GM18511 (cell line): ENCODE data around the gene FARS2.
"Not testable (repeated sequence)": the region's sequence is repeated elsewhere in the genome, so short reads cannot be mapped to it uniquely, and the experiment has no call there.

Source experiments
- ATAC-seq: cut with Tn5 transposase; IDR thresholded peaks from one replicate; pipeline ENCODE4 v1.9.1; 2021; ENCODE audit warnings: mild to moderate bottlenecking, moderate library complexity; ENCODE audit not compliant: unreplicated experiment

The FARS2 gene

DNA sequence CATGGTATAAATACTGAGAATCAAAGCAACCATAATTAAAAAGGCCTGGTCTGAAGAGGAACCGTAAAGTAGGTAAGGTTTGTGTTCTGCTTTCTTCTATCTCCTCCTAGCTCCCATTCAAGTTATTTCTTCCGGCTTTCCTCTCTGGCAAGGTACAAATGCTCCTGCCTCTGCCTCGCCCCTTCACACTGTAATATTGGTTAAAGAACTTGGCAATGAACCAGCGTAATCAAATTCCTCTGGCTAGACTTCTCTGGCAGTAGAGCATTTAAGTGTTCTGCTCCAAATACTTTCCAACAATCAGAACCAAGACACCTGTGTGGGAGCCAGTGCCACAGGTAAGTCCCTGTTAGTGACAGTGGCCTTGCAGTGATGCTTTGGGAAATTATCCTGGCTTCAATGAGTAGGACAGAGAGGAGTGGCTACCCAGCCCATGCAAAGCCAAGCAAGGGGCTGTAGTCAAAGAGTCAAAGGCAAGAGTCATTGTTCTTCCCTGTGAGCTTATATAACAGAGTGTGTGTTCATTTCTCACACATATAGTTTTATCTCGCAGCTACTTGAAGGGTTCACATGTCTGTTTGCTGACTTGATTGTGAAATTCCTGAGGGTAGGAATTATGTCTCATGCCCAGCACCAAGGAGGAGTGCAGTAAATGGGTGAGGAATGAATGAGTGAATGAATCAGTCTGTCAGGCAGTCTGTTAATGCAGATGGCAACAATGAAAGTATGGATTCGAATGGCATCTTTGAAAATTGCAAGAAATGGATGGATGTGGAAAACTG lies 416.1 kb downstream of the FARS2 start:
- ATAC-seq: no peak

DNA sequence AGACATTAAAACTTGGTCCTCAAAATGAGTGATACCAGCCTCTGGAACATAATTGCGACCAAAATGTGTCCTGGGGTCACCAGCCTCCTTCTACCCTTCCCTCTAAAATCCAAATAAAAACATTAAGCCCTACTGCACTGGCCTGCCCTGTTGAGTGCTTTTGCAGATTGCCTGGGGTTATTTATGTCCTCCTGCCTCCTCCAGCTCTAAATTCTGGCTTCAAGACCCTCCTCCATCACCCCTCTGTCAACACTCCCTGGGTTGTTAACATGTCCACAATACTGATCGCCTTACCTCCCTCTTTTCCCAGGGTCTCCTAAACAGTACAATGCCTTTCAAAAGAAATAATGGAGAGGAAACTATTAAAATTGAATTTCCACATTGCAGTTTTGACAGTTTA lies 418.0 kb downstream of the FARS2 start:
- ATAC-seq: no peak

DNA sequence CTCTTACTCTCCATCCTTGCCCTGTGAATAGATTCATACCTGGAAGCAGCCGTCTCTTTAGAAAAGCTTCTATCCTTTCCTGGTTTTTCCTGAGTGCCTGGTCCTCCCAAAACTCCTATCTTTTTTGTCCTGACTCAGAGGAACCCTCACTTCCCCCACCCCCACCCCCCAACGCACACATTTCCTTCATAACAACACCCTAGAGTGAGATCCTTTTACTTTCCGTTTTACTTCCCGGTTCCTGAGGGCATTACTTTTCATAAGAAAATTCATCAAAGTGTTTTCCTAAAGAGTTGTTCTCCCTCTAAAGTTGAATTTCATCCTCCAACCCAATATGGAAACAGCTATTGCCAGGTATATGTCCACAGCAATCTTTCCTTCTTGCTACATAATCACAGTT lies 418.4 kb downstream of the FARS2 start:
- ATAC-seq: no peak

DNA sequence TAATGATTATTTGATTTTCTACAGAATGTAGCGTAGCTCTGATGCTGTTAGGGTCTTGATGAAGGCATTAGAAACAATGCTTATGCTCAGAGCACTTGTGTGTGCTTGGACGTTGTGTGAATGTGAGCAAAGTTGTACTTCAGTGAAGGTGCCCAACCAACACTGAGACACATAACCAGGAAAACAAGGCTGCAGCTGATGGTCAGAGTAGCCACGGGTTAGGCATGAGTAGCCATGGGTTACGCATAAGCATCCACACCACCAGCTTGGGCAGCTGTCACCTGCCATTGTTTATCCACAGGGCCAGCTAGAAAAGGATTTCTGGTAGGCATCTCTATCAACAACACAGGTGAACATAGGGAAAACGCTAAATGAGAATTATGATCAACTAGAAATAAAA lies 418.8 kb downstream of the FARS2 start:
- ATAC-seq: no peak

DNA sequence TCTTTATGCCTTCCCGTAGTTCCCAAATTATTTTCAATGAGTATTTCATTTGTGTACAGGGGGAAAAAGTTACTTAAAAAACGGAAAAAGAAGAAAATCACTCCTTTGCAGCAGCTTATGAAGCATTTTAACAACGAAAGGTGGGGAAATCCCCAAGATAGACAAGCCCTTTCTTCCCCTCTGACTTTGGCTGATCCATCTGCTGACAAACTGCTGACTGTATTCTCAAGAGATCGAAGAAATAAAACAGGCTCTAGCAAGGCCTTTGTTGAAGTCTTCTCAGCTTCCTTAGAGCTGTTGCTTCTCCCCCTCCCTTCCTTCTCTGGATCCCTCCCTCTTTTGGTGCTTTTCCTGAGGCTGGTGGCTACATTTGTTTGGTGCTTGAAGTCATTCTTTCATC lies 420.2 kb downstream of the FARS2 start:
- no peak for ATAC-seq

DNA sequence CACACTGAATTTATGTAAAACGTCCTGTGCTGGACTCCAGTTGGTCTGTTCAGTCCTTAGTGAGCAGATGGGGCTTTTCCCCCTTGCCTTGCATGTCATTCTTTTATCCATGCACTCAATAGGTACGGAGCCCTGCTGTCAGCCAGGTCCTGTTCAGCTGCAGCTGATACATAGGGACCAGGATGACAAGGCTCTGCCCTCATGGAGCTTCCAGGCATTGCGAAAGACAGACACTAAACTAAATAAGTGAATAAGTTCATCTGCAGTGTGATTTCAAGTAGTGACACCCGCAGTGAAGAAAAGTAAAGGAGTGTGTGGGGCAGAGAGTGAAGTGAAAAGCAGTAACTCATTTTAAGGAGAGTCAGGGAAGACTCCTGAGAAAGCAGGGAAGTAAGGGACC lies 421.2 kb downstream of the FARS2 start:
- no peak for ATAC-seq

DNA sequence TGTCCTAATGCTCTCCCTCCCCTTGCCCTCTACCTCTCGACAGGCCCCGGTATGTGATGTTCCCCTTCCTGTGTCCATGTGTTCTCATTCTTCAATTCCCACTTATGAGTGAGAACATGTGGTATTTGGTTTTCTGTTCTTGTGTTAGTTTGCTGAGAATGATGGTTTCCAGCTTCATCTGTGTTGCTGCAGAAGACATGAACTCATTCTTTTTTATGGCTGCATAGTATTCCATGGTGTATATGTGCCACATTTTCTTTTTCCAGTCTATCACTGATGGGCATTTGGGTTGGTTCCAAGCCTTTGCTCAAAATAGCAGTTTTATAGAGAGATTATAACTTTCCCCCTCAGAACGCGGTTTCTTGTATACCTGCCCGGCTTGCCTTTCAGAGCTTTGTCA lies 422.4 kb downstream of the FARS2 start:
- not testable (repeated sequence) for ATAC-seq

DNA sequence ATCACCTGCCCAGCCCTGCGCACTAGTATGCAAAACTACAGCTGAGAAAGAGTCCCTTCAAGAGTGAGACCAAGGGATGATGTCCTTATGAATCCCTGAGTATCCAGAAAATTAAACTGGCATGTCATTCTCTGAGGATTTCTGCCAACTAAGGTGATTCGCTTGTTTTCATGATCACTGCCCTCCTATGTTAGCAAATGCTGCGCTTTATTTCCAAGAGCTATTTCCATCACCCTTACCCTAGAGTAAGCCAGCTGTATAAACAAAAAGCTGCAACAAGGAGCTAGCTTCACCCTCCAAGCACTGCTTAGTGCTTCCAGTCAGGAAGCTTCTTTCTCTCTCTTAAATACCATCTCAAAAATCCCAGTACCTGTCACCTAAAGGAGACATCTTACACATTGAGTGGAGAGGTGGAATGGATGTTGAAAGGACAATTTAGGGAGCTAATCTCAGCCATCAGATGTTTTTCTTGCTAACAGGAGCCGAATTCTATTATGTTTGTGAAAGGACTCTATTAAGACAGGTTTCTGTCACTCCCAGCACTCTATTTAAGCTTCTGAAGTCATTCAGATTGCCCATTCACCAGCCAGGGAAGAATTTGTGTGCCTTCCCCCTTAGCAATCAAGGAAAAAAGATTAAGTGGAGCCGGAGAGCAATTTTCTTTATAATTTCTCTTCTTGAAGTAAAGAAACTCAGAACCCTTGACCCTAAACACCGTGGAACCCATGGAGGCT lies 423.2 kb downstream of the FARS2 start:
- no peak for ATAC-seq

DNA sequence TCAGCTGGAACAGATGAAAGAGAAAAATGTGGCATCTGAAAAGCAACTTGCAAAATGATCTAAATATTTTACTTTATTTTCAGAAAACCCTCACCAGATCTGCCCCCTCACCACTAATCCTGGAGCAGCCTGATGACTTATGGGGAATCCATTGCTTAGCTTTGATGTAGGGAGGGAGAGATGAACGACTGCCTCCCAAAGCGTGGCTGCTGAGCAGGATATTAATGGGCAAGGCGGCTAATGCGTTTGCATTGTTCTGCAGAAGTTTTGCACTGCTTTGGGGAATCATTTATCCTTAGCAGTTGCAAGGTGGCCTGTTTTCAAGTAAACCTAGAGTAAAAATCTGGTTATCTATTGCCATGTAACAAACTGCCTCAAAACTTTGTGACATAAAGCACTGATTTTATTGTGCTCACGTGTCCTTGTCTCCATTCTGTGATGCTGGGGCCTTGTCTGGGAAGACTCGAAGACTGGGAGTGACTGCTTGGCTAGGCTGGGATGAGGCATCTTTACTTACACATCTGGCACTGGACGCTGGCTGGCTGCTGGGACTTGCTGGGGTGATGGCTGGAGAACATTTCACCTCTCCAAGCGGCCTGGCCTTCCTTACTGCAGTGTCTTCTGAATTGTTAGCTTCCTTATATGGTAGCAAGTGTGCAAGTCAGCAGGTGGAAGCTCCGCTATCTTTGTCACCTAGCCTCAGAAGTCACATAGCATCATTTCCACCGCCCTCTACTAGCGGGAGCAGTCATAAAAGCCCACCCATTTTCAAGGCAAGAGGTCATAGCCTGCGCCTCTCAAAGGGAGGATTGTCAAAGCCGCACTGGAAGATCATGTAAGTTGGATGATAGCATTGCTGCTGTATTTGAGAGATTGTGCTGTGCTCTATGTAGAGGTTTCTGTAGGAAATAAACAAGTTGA lies 432.2 kb downstream of the FARS2 start:
- no peak for ATAC-seq

DNA sequence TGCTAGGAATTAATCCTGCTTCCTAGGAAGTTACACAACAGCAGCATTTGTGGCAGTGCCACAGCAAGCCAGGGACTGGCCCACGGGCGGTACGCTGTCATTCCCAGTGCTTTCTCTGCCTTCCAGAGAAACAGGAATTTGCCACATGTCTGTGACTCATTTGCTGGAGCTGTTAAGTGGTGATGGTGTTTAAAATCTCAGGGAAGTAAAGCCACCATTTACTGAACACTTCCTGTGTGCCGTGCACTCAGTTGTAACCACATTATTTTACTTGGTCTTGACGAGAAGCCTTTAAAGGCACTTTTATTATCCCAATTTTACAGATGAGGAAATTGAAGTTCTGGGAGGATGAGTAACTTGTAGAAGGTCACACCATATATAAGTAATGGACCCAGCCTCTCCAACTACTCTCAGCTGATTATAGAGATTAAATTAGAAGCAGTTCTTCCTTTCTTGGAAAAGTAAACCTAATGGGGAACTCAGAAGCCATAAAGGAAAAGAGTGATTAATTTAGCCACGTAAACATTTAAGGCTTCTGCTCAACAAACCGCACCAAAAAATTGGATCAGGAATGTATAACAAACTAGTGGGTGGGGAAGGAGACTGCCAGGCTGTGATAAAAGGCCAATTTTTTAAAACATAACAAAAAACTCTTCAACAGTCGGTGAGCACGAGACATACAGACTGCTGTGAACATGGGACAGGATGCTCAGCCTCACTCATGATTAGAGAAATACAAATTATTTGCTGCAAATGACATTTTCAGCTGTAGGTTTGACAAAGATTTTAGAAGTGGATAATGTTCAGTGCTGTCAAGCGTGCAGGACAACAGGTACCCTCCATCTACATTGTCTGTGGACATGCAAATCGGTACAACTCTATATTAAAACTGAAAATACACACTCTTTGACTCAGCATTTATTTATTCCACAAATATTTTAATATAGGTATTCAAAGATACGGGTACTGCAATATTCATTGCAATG lies 434.2 kb downstream of the FARS2 start:
- ATAC-seq: no peak

DNA sequence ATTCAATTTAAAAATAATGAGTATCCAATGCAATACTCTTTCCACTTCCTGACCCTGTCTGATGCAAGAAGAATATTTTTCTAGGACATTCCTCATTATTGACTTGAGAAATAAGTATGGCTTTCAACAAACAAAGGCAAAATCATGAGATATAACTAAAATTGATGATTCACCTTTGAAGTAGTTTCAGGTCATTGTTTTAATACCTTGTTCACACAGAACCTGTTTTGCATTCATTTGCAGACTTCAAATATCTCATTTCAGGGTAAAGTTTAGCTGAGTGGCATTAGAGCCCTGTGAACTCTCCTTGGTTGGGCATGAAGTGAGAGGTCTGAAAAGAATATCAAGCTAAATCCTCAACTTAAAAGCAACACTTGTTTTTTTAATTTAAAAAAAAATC lies 436.2 kb downstream of the FARS2 start:
- no peak for ATAC-seq

DNA sequence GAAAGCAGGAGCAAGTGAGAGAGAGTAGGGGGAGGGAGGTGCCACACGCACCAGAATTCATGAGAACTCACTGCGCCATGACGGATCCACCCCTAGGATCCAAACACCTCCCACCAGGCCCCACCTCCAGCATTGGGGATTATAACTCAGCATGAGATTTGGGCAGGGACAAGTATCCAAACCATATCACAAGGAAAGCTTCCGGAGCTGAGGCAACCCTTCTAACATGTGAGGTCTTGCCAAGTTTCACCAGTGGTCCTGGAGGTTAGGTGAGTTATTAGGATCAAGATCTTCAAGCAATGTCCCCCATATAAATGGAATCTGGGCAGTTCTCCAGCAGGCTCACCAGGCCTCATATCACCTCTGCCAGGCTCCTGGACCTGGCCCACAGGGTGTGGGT lies 437.0 kb downstream of the FARS2 start:
- ATAC-seq: no peak

DNA sequence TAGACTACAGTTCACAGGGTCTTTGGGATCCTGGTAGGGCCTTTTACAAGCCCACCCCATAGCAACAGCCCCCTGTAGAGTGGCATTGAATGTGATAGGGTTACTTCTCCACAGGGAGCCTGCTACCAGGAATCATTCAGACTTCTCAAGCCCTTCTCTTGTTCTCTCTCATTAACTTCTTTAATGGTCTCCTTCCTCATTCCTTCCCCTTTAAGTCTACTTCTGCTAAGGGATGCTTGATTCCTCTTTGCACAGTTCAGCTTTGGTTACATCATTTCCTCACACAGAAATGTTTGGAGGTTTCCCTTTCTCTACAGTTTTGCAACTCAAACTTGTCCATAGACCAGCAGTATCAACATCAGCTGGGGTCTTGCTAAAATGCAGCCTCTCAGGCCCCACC lies 437.8 kb downstream of the FARS2 start:
- ATAC-seq: not testable (repeated sequence)

DNA sequence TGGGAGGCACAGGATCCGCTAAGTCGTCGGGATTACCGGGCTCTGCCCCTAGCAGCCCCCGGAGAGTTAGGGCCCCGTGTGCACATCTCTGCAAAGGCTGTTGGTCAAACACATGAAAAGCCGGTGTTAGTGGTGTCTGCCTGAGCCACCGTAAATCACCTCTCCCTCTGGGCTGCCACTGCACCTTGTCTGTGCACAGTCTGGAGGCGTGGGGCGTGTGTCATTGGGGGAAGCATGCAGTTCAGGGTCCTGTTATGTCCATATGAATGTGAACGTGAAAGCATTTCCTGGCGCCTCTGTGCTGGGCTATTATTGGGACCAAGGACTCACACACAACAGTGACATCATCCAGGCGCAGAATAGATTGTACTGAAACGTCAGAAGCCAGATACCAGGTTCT lies 439.9 kb downstream of the FARS2 start:
- ATAC-seq: no peak

DNA sequence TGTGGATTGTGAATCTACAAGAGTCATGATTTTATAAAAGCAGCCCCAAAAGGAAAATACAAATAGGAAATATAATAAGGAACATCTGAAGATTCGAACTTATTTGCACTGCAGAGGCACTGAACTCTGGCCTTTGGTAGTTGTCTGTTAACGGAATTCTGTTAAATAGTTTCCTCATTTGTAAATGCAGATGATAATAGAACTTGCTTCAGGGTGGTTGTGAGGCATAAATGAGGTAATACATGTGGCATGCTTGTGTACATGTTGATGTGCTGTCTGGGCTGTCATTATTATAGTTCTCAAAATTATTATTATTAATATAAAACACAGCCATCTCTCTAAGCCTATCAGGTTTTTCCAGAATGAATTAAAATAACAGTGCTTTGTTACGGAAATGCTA lies 443.4 kb downstream of the FARS2 start:
- ATAC-seq: no peak

DNA sequence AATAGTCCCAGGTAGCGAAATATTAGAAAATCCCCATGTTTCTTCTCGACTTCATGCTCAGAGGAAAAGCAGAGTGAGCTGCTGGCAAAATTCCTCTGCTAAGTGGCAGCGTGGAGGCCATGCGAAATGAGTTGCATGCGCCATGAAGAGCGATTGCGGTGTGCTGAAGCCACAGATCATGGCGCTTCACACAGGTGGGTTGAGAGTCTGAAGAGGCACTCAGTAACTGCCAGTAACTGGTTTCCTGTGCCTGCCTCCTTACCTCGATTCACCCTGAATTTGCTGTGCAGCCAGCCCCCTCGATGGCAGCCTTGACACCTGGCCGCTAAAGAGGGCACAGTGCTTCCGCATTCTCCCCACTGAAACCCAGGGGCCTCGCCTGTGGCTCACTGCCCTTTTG lies 443.9 kb downstream of the FARS2 start:
- no peak for ATAC-seq

DNA sequence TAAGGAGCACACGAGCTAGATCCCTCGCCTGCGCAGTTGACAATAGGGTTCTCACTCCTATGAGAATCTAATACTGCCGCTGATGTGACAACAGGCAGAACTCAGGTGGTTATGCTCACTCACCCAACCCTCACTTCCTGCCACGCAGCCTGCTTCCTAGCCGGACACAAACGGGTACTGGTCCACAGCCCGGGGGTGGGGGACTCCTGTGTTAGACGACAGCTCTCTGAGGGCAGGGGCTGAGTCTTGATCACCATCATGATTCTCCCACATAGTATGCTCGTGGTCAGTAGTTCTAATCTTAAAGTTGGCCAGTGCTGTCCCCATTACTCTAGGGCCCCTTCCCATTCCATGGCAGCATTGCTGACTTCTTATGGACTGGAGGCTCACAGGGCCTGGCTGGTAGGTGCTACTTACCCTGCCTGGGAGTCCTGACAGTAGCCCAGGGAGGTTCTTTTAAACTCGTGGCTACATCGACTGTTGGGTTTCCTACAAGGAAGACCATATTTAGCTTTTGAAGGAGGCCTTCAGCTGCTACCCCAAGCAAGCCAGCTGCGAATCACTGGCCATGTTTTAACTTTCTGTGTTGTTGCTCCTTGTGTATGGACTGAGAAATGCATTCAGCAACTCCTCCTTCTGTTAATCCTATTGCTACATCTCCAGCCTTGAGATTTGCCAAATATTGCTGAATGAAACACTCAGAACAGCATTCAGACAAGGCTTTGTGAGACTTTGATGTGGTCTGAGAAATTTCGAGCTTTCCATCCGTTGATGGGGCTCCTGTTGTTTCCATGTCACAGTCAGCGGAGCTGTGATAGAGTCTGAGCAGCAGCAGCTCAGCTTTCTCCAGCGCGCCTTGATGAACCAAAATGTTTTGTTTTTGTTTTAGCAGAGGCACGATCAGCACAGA lies 445.1 kb downstream of the FARS2 start:
- no peak for ATAC-seq

DNA sequence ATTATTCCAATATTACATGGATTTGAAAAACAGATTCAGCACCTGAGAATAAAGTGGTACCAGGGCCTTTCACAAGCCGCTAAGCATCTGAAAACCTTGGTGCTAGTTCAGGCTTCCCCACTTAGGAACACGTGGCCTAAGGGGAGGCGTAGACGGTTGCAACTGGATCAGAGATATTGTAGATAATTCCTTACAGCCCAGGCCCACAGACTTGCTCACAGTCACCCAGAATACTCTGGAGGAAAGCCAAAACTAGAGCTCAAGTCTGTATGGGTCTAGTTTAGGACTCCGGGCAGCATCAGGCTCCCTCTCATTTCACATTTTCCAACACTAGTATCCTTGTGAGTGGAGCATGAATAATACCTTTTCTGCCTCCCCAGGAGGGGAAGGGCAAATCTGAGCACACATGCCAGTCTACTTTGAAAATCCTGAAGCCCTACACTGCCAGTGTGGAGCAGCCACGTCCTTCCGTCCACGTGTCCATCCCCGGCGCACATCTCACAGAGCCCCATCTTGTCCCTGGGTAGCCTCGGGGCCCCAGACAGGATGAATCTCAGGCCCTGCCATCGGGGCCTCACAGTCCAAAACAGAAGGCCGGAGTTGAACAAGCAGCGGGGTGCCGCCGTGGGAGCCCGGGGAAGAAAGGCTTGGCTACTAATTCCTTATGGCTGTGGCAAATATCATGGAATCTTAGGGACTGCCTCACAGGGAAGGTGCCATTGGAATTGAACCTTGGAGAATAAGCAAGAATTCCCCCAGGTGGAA lies 446.1 kb downstream of the FARS2 start:
- ATAC-seq: no peak

DNA sequence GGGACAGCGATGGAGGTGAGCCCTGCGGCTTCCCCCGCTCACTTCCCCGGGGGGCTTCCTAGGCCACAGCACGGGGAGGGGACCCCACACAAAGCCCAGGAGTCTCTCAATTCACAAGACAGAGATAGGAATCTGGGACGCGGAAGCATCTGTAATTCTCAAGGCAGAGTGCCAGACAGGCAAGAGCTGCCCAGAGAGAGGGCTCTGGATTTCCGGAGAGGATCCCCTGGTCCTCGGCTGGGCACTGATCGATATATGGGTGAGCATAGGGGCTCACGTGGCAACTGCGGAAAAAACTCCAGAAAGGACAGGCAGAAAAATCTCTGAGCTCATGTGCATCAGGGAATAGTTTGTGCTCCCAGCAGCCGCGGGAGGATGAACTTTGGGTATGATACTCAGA lies 449.2 kb downstream of the FARS2 start:
- ATAC-seq: no peak
